ENCODE measurements around the gene CROCC2. TPM values are rescaled to one million over a fixed set of nuclear protein-coding genes. Genes with fewer than 3 reads are reported as not detected.
A peak's percentile ranks its signal among the peaks of the same experiment; 100 is the strongest.

Gene CROCC2
- total and polyA plus RNA-seq, 2 of the 13 experiments (the other 11 are each of a cell fraction or from before 2014, with no cell fraction given) = not detected

GRCh38 chr2:240857039-240858008, 48.8 kb upstream of the CROCC2 start (continued):
- TF ChIP-seq ZNF678 (CRISPR knock-in tag; IDR thresholded peaks at IDR 0.05) = no peak
- no peak; the same call in none of the 2 replicates for TF ChIP-seq ZNF770 (CRISPR knock-in tag; IDR thresholded peaks at IDR 0.05)
- peak; percentile 90 for TF ChIP-seq THRA (CRISPR knock-in tag; IDR thresholded peaks at IDR 0.05; ENCODE audit: borderline replicate concordance)
- no peak for TF ChIP-seq SRSF9 (IDR thresholded peaks at IDR 0.05; ENCODE audit: borderline replicate concordance, insufficient read depth, low read depth, low read length, poor library complexity, severe bottlenecking)
- peak; percentile 75; the same call in 1 of the 2 replicates for TF ChIP-seq ZNF510 (CRISPR knock-in tag; IDR thresholded peaks at IDR 0.05; ENCODE audit: low read depth)
- TF ChIP-seq ZNF782 (CRISPR knock-in tag; IDR thresholded peaks at IDR 0.05; ENCODE audit: borderline replicate concordance) = peak; percentile 96
- TF ChIP-seq ZBTB14 (CRISPR knock-in tag; IDR thresholded peaks at IDR 0.05) = no peak
- no peak for TF ChIP-seq SNRNP70 (IDR thresholded peaks at IDR 0.05; ENCODE audit: low read depth, low read length)
- TF ChIP-seq ZNF709 (CRISPR knock-in tag; IDR thresholded peaks at IDR 0.05) = peak; percentile 99
- peak; percentile 79; the same call in 1 of the 2 replicates for TF ChIP-seq ZNF790 (CRISPR knock-in tag; IDR thresholded peaks at IDR 0.05; ENCODE audit: borderline replicate concordance)
- TF ChIP-seq CCDC6 (CRISPR knock-in tag; IDR thresholded peaks at IDR 0.05) = peak; percentile 96
- no peak for TF ChIP-seq PBX3 (CRISPR knock-in tag; IDR thresholded peaks at IDR 0.05; ENCODE audit: borderline replicate concordance)
- no peak for TF ChIP-seq ZFAT (CRISPR knock-in tag; conservative IDR thresholded peaks at IDR 0.05)
- no peak for TF ChIP-seq PAF1 (CRISPR knock-in tag; IDR thresholded peaks at IDR 0.05)
- TF ChIP-seq ZNF275 (CRISPR knock-in tag; IDR thresholded peaks at IDR 0.05; ENCODE audit: borderline replicate concordance) = peak; percentile 73; the same call in 1 of the 2 replicates
- TF ChIP-seq PLSCR1 (CRISPR knock-in tag; IDR thresholded peaks at IDR 0.05; ENCODE audit: borderline replicate concordance) = 0 out of 2 replicates have a peak, but pooled peaks have one; percentile 84

All from HepG2 (cell line).